Peyer's patch (tissue), 4 donors: ENCODE measurements around the gene XPR1. TPM values are rescaled to one million over a fixed set of nuclear protein-coding genes. Genes with fewer than 3 reads are reported as not detected.

Experiments
- DNase-seq, 3 donors: peaks; one replicate each; pipeline ENCODE4 v3.0.0-alpha.2; 2017 to 2019
- H3K27ac ChIP-seq, 4 donors: fragments of 200-600 bp; sonication (generic); one replicate each; pipeline ENCODE4 v1.5.1; 2016 to 2019
- H3K27me3 ChIP-seq, 2 donors: fragments of 200-600 bp; sonication (generic); one replicate each; pipeline ENCODE4 v1.5.1; 2019
- H3K36me3 ChIP-seq, 3 donors: fragments of 200-600 bp; sonication (generic); one replicate each; pipeline ENCODE4 v1.5.1; 2016 to 2019
- H3K4me1 ChIP-seq, 4 donors: fragments of 200-600 bp; sonication (generic); one replicate each; pipeline ENCODE4 v1.5.1; 2016 to 2019
- H3K4me3 ChIP-seq, 4 donors: fragments of 200-600 bp; sonication (generic); 1 replicate in 3 of 4; 2 replicates in 1 of 4; pipeline ENCODE4 v1.5.1; 2016 to 2019; ENCODE audit warnings: mild to moderate bottlenecking in 1 of 4
- H3K9me3 ChIP-seq, 4 donors: fragments of 200-600 bp; sonication (generic); one replicate each; pipeline ENCODE4 v1.5.1; 2016 to 2019; ENCODE audit warnings: mild to moderate bottlenecking in 1 of 4
- CTCF ChIP-seq, 6 experiments: fragments of 450-650 bp in 4 of 6; fragments of 200-600 bp in 2 of 6; sonication (generic) in 1 of 6; IDR thresholded peaks; one replicate each; pipeline ENCODE4 v1.5.1; 2017 to 2019; ENCODE audit warnings: antibody characterized with exemption in 6 of 6, mild to moderate bottlenecking in 3 of 6, moderate library complexity in 1 of 6
- POLR2A ChIP-seq, 2 donors: fragments of 450-650 bp; IDR thresholded peaks; one replicate each; pipeline ENCODE4 v1.5.1; 2017; ENCODE audit warnings: antibody characterized with exemption in 2 of 2, mild to moderate bottlenecking in 2 of 2, moderate library complexity in 2 of 2
- total RNA-seq, 4 donors: library from RNA; depleted of rRNA; stranded (reverse); fragments of >200 nt; gene quantifications; one replicate each; pipeline ENCODE4 v1.1.0, GENCODE V29; 2016

Gene XPR1
- total RNA-seq, 4 donors from 2014 or later = 29.7 to 59.7 (median 53.9) TPM

- H3K4me3 ChIP-seq = no peak overlapping the region
- TF ChIP-seq POLR2A (IDR thresholded peaks at IDR 0.05) = no peak
- TF ChIP-seq CTCF (IDR thresholded peaks at IDR 0.05) = no peak
- H3K4me1 ChIP-seq = no peaks in the 10 kb centered on the region
- no peaks in the 10 kb centered on the region for H3K27me3 ChIP-seq
- no peak overlapping the region for H3K27ac ChIP-seq
- no peaks in the 10 kb centered on the region for H3K36me3 ChIP-seq
- peaks cover 0 to 3% (median 0%) of the 10 kb centered on the region in 4 donors for H3K9me3 ChIP-seq
- DNase-seq = no peak
Measured at GRCh38 chr1:180743868-180744267, 112.0 kb downstream of the XPR1 start.

- Histone ChIP-seq H3K4me3 (no peak overlapping the region), H3K27ac (no peak overlapping the region), H3K4me1 (no peaks in the 10 kb centered on the region), H3K27me3 (no peaks in the 10 kb centered on the region), H3K9me3 (peaks cover 0 to 3% (median 0%) of the 10 kb centered on the region in 4 donors), H3K36me3 (no peaks in the 10 kb centered on the region)
- TF ChIP-seq POLR2A (IDR thresholded peaks at IDR 0.05) (no peak), CTCF (IDR thresholded peaks at IDR 0.05) (no peak)
- DNase-seq = no peak
Measured at GRCh38 chr1:180745098-180745497, 113.3 kb downstream of the XPR1 start.

- no peak overlapping the region for H3K27ac ChIP-seq
- no peak for DNase-seq
- TF ChIP-seq CTCF (IDR thresholded peaks at IDR 0.05) = no peak
- TF ChIP-seq POLR2A (IDR thresholded peaks at IDR 0.05) = no peak
Measured at GRCh38 chr1:180751921-180752320, 120.1 kb downstream of the XPR1 start.

GRCh38 chr1:180754453-180754852 is 122.6 kb downstream of the XPR1 start:
- no peak for TF ChIP-seq CTCF (IDR thresholded peaks at IDR 0.05)
- H3K9me3 ChIP-seq = no peaks in the 10 kb centered on the region

More at GRCh38 chr1:180751921-180752320, 120.1 kb downstream of the XPR1 start:
- Histone ChIP-seq H3K36me3 (peaks cover 0 to 7% (median 0%) of the 10 kb centered on the region in 3 donors), H3K4me1 (no peaks in the 10 kb centered on the region), H3K9me3 (no peaks in the 10 kb centered on the region), H3K27me3 (no peaks in the 10 kb centered on the region), H3K4me3 (no peak overlapping the region)

GRCh38 chr1:180757657-180758056 is 125.8 kb downstream of the XPR1 start:
- DNase-seq = no peak
- H3K4me1 ChIP-seq = no peaks in the 10 kb centered on the region
- TF ChIP-seq POLR2A (IDR thresholded peaks at IDR 0.05) = no peak
- TF ChIP-seq CTCF (IDR thresholded peaks at IDR 0.05) = no peak

More at GRCh38 chr1:180754453-180754852, 122.6 kb downstream of the XPR1 start:
- peaks cover 0 to 7% (median 0%) of the 10 kb centered on the region in 3 donors for H3K36me3 ChIP-seq
- no peaks in the 10 kb centered on the region for H3K27me3 ChIP-seq
- no peaks in the 10 kb centered on the region for H3K4me1 ChIP-seq
- no peak overlapping the region for H3K4me3 ChIP-seq
- DNase-seq = no peak
- no peak overlapping the region for H3K27ac ChIP-seq

GRCh38 chr1:180762796-180763195 is 131.0 kb downstream of the XPR1 start:
- no peak for TF ChIP-seq CTCF (IDR thresholded peaks at IDR 0.05)
- no peak for TF ChIP-seq POLR2A (IDR thresholded peaks at IDR 0.05)

More at GRCh38 chr1:180757657-180758056, 125.8 kb downstream of the XPR1 start:
- H3K4me3 ChIP-seq = no peak overlapping the region
- H3K36me3 ChIP-seq = peaks cover 0 to 7% (median 0%) of the 10 kb centered on the region in 3 donors
- no peaks in the 10 kb centered on the region for H3K27me3 ChIP-seq
- no peak overlapping the region for H3K27ac ChIP-seq
- no peaks in the 10 kb centered on the region for H3K9me3 ChIP-seq

More at GRCh38 chr1:180762796-180763195, 131.0 kb downstream of the XPR1 start:
- Histone ChIP-seq H3K9me3 (no peaks in the 10 kb centered on the region), H3K4me1 (no peaks in the 10 kb centered on the region), H3K4me3 (no peak overlapping the region), H3K36me3 (no peaks in the 10 kb centered on the region), H3K27ac (no peak overlapping the region), H3K27me3 (no peaks in the 10 kb centered on the region)
- DNase-seq = no peak
